Fibroblast of lung (primary cell): ENCODE measurements around the gene ATP1A2. TPM values are rescaled to one million over a fixed set of nuclear protein-coding genes. Genes with fewer than 3 reads are reported as not detected.

Source experiments
- DNase-seq, 2 donors: peaks; one replicate each; pipeline versions ENCODE4 v3.0.0 to v3.0.0-alpha.2; 2010; ENCODE audit warnings: low read depth in 2 of 2
- H2AFZ ChIP-seq: 2 replicates; pipeline ENCODE4 v1.5.1; 2012; ENCODE audit warnings: low read length, control low read depth, inconsistent platforms
- H3K27ac ChIP-seq: 2 replicates; pipeline ENCODE4 v1.5.1; 2011; ENCODE audit warnings: low read length, control low read depth; ENCODE audit not compliant: insufficient read depth
- H3K27me3 ChIP-seq: 2 replicates; pipeline ENCODE4 v1.5.1; 2011; ENCODE audit warnings: mild to moderate bottlenecking, low read length; ENCODE audit not compliant: control insufficient read depth, insufficient read depth
- H3K36me3 ChIP-seq: 2 replicates; pipeline ENCODE4 v1.5.1; 2011; ENCODE audit warnings: low read length; ENCODE audit not compliant: control insufficient read depth, insufficient read depth
- H3K4me1 ChIP-seq: 2 replicates; pipeline ENCODE4 v1.5.1; 2011; ENCODE audit warnings: low read length; ENCODE audit not compliant: control insufficient read depth, insufficient read depth; ENCODE audit errors: extremely low read depth
- H3K4me2 ChIP-seq: 2 replicates; pipeline ENCODE4 v1.5.1; 2011; ENCODE audit warnings: low read length, control low read depth; ENCODE audit not compliant: insufficient read depth; ENCODE audit errors: extremely low read depth
- H3K4me3 ChIP-seq, 4 experiments: fragments of 200-600 bp in 1 of 4; sonication (generic) in 1 of 4; replicated peaks in 1 of 4; 2 replicates each; pipeline ENCODE4 v1.5.1; 2011 to 2016; ENCODE audit warnings: low read length in 4 of 4, low read depth in 3 of 4, mild to moderate bottlenecking in 3 of 4, control low read depth in 2 of 4, inconsistent platforms in 1 of 4, mixed read lengths in 1 of 4; ENCODE audit not compliant: insufficient read depth in 1 of 4; ENCODE audit errors: control extremely low read depth in 1 of 4
- H3K79me2 ChIP-seq: 2 replicates; pipeline ENCODE4 v1.5.1; 2012; ENCODE audit warnings: mild to moderate bottlenecking, low read length, inconsistent platforms; ENCODE audit not compliant: control insufficient read depth, insufficient read depth
- H3K9ac ChIP-seq: 2 replicates; pipeline ENCODE4 v1.5.1; 2011; ENCODE audit warnings: mild to moderate bottlenecking, low read length, control low read depth; ENCODE audit not compliant: insufficient read depth
- H3K9me3 ChIP-seq: 2 replicates; pipeline ENCODE4 v1.5.1; 2012; ENCODE audit warnings: low read depth, low read length; ENCODE audit not compliant: control insufficient read depth, insufficient read depth
- H4K20me1 ChIP-seq: 2 replicates; pipeline ENCODE4 v1.5.1; 2011; ENCODE audit warnings: low read length; ENCODE audit not compliant: control insufficient read depth, insufficient read depth; ENCODE audit errors: extremely low read depth
- EZH2 ChIP-seq: IDR thresholded peaks from 2 replicates; pipeline ENCODE4 v1.5.1; 2012; ENCODE audit warnings: low read length, control low read depth, mild to moderate bottlenecking; ENCODE audit errors: missing control alignments
- polyA plus RNA-seq, 2 donors: library from polyadenylated mRNA; depleted of rRNA in 1 of 2; stranded (reverse) in 1 of 2; unstranded in 1 of 2; fragments of >200 nt; gene quantifications; 2 replicates each; pipeline ENCODE4 v1.2.1, GENCODE V29; 2011 to 2012; ENCODE audit warnings: missing spikeins in 1 of 2
- total RNA-seq: library from RNA; depleted of rRNA; stranded (reverse); fragments of >200 nt; gene quantifications from 2 replicates; pipeline ENCODE4 v1.2.1, GENCODE V29; 2014
- TF ChIP-seq, protein P1 (sequence below), 2 donors: IDR thresholded peaks in 1 of 2; conservative IDR thresholded peaks in 1 of 2; 1 replicate in 1 of 2; 2 replicates in 1 of 2; pipeline ENCODE4 v1.5.1; 2011 to 2012; ENCODE audit warnings: low read length in 2 of 2, control low read depth in 1 of 2, inconsistent platforms in 1 of 2, low read depth in 1 of 2, mild to moderate bottlenecking in 1 of 2

The ATP1A2 gene
- total and polyA plus RNA-seq, 2 donors (not counting 1 experiment from before 2014, with no cell fraction given) = 0.44 to 1.8 TPM

GRCh38 chr1:160094291-160094625, 21.3 kb upstream of the ATP1A2 start:
- Histone ChIP-seq H3K9me3 (no peaks in the 10 kb centered on the region), H3K27me3 (no peaks in the 10 kb centered on the region), H3K79me2 (no peaks in the 10 kb centered on the region), H3K36me3 (no peaks in the 10 kb centered on the region), H2AFZ (no peak overlapping the region), H3K27ac (no peak overlapping the region), H3K4me3 (no peak overlapping the region), H3K4me1 (peaks cover 5% of the 10 kb centered on the region), H3K9ac (no peak overlapping the region), H4K20me1 (no peaks in the 10 kb centered on the region), H3K4me2 (no peak overlapping the region)
- TF ChIP-seq, protein P1, sequence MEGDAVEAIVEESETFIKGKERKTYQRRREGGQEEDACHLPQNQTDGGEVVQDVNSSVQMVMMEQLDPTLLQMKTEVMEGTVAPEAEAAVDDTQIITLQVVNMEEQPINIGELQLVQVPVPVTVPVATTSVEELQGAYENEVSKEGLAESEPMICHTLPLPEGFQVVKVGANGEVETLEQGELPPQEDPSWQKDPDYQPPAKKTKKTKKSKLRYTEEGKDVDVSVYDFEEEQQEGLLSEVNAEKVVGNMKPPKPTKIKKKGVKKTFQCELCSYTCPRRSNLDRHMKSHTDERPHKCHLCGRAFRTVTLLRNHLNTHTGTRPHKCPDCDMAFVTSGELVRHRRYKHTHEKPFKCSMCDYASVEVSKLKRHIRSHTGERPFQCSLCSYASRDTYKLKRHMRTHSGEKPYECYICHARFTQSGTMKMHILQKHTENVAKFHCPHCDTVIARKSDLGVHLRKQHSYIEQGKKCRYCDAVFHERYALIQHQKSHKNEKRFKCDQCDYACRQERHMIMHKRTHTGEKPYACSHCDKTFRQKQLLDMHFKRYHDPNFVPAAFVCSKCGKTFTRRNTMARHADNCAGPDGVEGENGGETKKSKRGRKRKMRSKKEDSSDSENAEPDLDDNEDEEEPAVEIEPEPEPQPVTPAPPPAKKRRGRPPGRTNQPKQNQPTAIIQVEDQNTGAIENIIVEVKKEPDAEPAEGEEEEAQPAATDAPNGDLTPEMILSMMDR (conservative IDR thresholded peaks at IDR 0.05 in 1 of 2, IDR thresholded peaks at IDR 0.05 in 1 of 2; ENCODE audit: low read depth in 1 of 2, low read length in 2 of 2) = no peak
- TF ChIP-seq EZH2 = no peak
- no peak for DNase-seq

DNA sequence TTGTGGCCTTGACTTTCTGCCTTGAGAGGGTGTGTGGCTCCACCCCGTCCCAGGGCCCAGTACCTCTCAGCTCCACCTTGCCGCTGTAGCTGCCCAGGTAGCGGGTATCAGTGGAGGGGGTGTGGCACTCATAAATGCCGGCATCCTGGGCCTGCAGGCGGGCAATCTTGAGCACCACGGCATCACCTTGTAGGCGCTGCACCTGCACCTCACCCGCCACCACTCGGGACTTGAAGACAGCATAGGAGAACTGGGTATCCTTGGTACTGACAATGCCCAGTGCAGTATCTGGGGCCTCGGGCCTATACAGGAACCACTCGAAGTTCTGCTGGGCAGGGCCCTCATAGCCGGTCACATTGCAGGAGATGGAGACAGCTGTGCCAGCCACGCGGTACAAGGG, 20.8 kb upstream of the ATP1A2 start:
- TF ChIP-seq EZH2 = no peak
- TF ChIP-seq, protein P1 (conservative IDR thresholded peaks at IDR 0.05 in 1 of 2, IDR thresholded peaks at IDR 0.05 in 1 of 2; ENCODE audit: low read depth in 1 of 2, low read length in 2 of 2) = no peak
- Histone ChIP-seq H3K79me2 (no peaks in the 10 kb centered on the region), H3K4me3 (no peak overlapping the region), H3K4me2 (no peak overlapping the region), H3K4me1 (peaks cover 5% of the 10 kb centered on the region), H2AFZ (no peak overlapping the region), H3K9ac (no peak overlapping the region), H3K9me3 (no peaks in the 10 kb centered on the region), H3K27me3 (no peaks in the 10 kb centered on the region), H4K20me1 (no peaks in the 10 kb centered on the region), H3K27ac (no peak overlapping the region), H3K36me3 (no peaks in the 10 kb centered on the region)
- no peak for DNase-seq

DNA sequence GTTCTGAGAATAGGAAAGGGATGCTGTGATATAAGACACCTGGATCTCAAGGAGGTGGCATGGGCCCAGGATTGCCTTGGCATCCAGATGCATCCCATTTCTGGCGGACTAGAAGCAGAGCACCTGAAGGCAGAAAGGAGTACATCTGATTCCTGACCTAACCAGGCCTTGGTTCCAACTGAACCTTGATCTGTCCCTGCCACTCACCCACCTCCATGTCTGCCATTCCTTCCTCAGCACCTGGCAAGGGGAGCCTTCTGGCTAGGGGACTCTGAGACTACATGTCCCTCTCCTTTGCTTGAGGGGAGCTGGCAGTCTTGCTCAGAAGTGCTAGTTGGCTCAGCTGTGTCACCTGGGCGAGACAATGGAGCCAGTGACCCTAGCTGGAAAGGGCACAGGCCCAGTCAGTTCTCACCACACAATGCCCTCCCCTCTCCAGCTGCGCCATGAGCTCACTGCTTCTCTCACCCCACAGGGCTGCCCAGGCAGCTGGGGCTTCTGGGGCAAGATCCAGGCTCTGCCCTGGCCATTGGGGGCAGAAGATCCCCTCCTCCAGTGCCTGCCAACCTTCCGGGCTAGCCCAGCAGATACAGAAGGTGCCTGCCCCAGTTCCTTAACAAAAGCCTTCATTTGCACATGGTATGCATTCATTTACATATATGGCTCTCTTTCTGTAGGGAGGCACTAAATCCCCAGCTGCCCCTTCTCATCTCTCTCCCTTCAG, 20.0 kb upstream of the ATP1A2 start:
- TF ChIP-seq EZH2 = no peak
- TF ChIP-seq, protein P1 (conservative IDR thresholded peaks at IDR 0.05 in 1 of 2, IDR thresholded peaks at IDR 0.05 in 1 of 2; ENCODE audit: low read depth in 1 of 2, low read length in 2 of 2) = no peak

More for the DNA sequence above, 20.0 kb upstream of the ATP1A2 start:
- Histone ChIP-seq H3K9me3 (no peaks in the 10 kb centered on the region), H3K4me3 (no peak overlapping the region), H3K4me1 (peaks cover 5% of the 10 kb centered on the region), H3K79me2 (no peaks in the 10 kb centered on the region), H4K20me1 (no peaks in the 10 kb centered on the region), H3K4me2 (no peak overlapping the region), H3K27ac (no peak overlapping the region), H2AFZ (no peak overlapping the region), H3K9ac (no peak overlapping the region), H3K27me3 (no peaks in the 10 kb centered on the region), H3K36me3 (no peaks in the 10 kb centered on the region)
- no peak for DNase-seq
